GM12878 (cell line): ENCODE data around the gene BMI1.

Experiments
- ATF3 ChIP-seq: IDR thresholded peaks from 2 replicates; pipeline ENCODE4 v1.6.1; 2011; ENCODE audit warnings: low read depth, mild to moderate bottlenecking, low read length, moderate library complexity, borderline replicate concordance; ENCODE audit errors: extremely low read depth
- CHD1 ChIP-seq: IDR thresholded peaks from 2 replicates; pipeline ENCODE4 v1.6.1; 2012; ENCODE audit warnings: low read depth, low read length, improper control_type of control experiment
- CREB1 ChIP-seq: IDR thresholded peaks from 2 replicates; pipeline ENCODE4 v1.6.1; 2012; ENCODE audit warnings: low read depth, mild to moderate bottlenecking, inconsistent platforms
- GABPA ChIP-seq: IDR thresholded peaks from 2 replicates; pipeline ENCODE4 v1.6.1; 2014; ENCODE audit warnings: antibody characterized with exemption, low read depth, mild to moderate bottlenecking, inconsistent platforms
- NR2C2 ChIP-seq: IDR thresholded peaks from 2 replicates; pipeline ENCODE4 v1.6.1; 2011; ENCODE audit warnings: borderline replicate concordance, low read depth; ENCODE audit not compliant: control insufficient read depth, insufficient read length
- PBX3 ChIP-seq: IDR thresholded peaks from 2 replicates; pipeline ENCODE4 v1.6.1; 2011; ENCODE audit warnings: mild to moderate bottlenecking, low read depth, low read length, moderate library complexity; ENCODE audit not compliant: insufficient replicate concordance
- POLR2A ChIP-seq: IDR thresholded peaks from 2 replicates; pipeline ENCODE4 v1.6.1; 2011; ENCODE audit warnings: low read depth, mild to moderate bottlenecking, low read length
- POLR2AphosphoS5 ChIP-seq: IDR thresholded peaks from 2 replicates; pipeline ENCODE4 v1.6.1; 2011; ENCODE audit warnings: mild to moderate bottlenecking, low read length, inconsistent platforms
- RAD21 ChIP-seq: IDR thresholded peaks from 2 replicates; pipeline ENCODE4 v1.6.1; 2011; ENCODE audit warnings: mild to moderate bottlenecking, low read depth, low read length, moderate library complexity; ENCODE audit not compliant: insufficient read depth
- RB1 ChIP-seq: fragments of 450-650 bp; formaldehyde crosslinking; IDR thresholded peaks from 2 replicates; pipeline ENCODE4 v1.6.1; 2017; ENCODE audit warnings: mild to moderate bottlenecking, borderline replicate concordance
- SIX5 ChIP-seq: IDR thresholded peaks from 2 replicates; pipeline ENCODE4 v1.6.1; 2011; ENCODE audit warnings: mild to moderate bottlenecking, low read depth, low read length, moderate library complexity; ENCODE audit not compliant: severe bottlenecking
- TF ChIP-seq, protein P1 (sequence below), 3 experiments: IDR thresholded peaks in 2 of 3; conservative IDR thresholded peaks in 1 of 3; 2 replicates each; pipeline ENCODE4 v1.5.1; 2011; ENCODE audit warnings: low read depth in 3 of 3, low read length in 3 of 3, mild to moderate bottlenecking in 3 of 3, control low read depth in 2 of 3, moderate library complexity in 2 of 3, inconsistent platforms in 1 of 3, mixed read lengths in 1 of 3; ENCODE audit not compliant: control insufficient read depth in 2 of 3, insufficient read depth in 1 of 3; ENCODE audit errors: extremely low read depth in 1 of 3

DNA sequence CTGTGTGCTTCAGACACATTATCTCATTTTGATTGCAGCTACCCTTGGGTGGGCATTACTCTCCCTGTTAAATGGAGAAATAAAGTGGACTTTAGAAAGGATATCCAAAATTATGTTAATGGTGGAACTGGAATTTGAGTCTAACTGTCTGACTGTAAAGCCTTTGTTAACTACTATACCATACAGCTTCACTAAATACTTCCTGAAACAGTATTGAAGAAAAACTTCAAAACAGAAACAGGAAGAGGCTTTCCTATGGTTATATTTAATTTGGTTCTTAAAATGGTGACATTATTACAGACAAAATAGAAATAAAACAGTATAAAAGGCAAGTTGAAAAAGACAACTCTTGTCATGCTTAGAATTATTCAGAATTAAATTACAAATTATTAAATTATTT lies 49.4 kb downstream of the BMI1 start:
- no peak for TF ChIP-seq RAD21
- no peak for TF ChIP-seq RB1
- no peak for TF ChIP-seq CHD1
- TF ChIP-seq CREB1: no peak
- TF ChIP-seq, protein P1, sequence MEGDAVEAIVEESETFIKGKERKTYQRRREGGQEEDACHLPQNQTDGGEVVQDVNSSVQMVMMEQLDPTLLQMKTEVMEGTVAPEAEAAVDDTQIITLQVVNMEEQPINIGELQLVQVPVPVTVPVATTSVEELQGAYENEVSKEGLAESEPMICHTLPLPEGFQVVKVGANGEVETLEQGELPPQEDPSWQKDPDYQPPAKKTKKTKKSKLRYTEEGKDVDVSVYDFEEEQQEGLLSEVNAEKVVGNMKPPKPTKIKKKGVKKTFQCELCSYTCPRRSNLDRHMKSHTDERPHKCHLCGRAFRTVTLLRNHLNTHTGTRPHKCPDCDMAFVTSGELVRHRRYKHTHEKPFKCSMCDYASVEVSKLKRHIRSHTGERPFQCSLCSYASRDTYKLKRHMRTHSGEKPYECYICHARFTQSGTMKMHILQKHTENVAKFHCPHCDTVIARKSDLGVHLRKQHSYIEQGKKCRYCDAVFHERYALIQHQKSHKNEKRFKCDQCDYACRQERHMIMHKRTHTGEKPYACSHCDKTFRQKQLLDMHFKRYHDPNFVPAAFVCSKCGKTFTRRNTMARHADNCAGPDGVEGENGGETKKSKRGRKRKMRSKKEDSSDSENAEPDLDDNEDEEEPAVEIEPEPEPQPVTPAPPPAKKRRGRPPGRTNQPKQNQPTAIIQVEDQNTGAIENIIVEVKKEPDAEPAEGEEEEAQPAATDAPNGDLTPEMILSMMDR (IDR thresholded peaks at IDR 0.05 in 2 of 3, conservative IDR thresholded peaks at IDR 0.05 in 1 of 3; ENCODE audit: control insufficient read depth in 2 of 3, extremely low read depth in 1 of 3, insufficient read depth in 1 of 3, low read depth in 3 of 3, low read length in 3 of 3): no peak
- no peak for TF ChIP-seq GABPA
- no peak for TF ChIP-seq POLR2AphosphoS5
- no peak for TF ChIP-seq NR2C2
- no peak for TF ChIP-seq SIX5
- no peak for TF ChIP-seq POLR2A
- no peak for TF ChIP-seq ATF3
- no peak for TF ChIP-seq PBX3
